ENCODE measurements around the gene RGL3. TPM values are rescaled to one million over a fixed set of nuclear protein-coding genes. Genes with fewer than 3 reads are reported as not detected.
A peak's percentile ranks its signal among the peaks of the same experiment; 100 is the strongest.

Gene RGL3
- total RNA-seq, 1 experiment from 2014 or later: 65.9 TPM

- H3K4ac ChIP-seq (ENCODE audit: low read depth, low read length): no peak overlapping the region
- H3K9ac ChIP-seq (ENCODE audit: extremely low read depth, insufficient read length, low read length): no peak overlapping the region
- H4K20me1 ChIP-seq (ENCODE audit: control insufficient read depth, insufficient read depth, insufficient read length): peaks cover 4% of the 10 kb centered on the region
- no peak overlapping the region for H4K8ac ChIP-seq (replicated peaks; ENCODE audit: insufficient read length, low read depth, low read length)
- Mint-ChIP-seq H3K9me3 (no peaks in the 10 kb centered on the region), H3K27me3 (ENCODE audit: low read depth) (peaks cover 2% of the 10 kb centered on the region; the same call in 1 of the 2 replicates), H3K36me3 (ENCODE audit: insufficient read depth in 1 of 3, low read depth in 3 of 3) (peaks cover 1 to 5% (median 3%) of the 10 kb centered on the region in 3 experiments; a peak in 5 of 7 replicates), H3K4me1 (peaks cover 9 to 23% of the 10 kb centered on the region in 2 experiments), H3K4me3 (peak overlapping the region; percentile 92 to 95), H3K27ac (no peak overlapping the region)
- H3K79me1 ChIP-seq (ENCODE audit: insufficient read depth, low read depth, low read length, poor library complexity, severe bottlenecking): no peaks in the 10 kb centered on the region
- TF ChIP-seq CTCF (conservative IDR thresholded peaks at IDR 0.05): no peak
- no peak overlapping the region for H2BK12ac ChIP-seq (ENCODE audit: insufficient read length, low read depth, low read length)
- no peak overlapping the region for H2BK5ac ChIP-seq (ENCODE audit: insufficient read length, low read length)
- DNase-seq: no peak
- H2AFZ ChIP-seq (ENCODE audit: low read length): no peak overlapping the region
- H3K9me3 ChIP-seq (ENCODE audit: control insufficient read depth, low read depth, low read length): no peaks in the 10 kb centered on the region
- H3K79me2 ChIP-seq (ENCODE audit: insufficient read depth, low read length): no peaks in the 10 kb centered on the region
- no peak overlapping the region for H3K18ac ChIP-seq (ENCODE audit: insufficient read length, low read depth, low read length)
- WGBS (ENCODE audit: extremely low coverage, insufficient read length, low lambda C conversion rate): no CpG with 5 or more reads among the region's 9 CpGs
- no peak overlapping the region for H3K14ac ChIP-seq (ENCODE audit: insufficient read depth, low read length)
- H3K4me1 ChIP-seq (ENCODE audit: insufficient read depth, low read length): no peaks in the 10 kb centered on the region
- no peak overlapping the region for H4K5ac ChIP-seq (ENCODE audit: insufficient read length, low read depth, low read length)
- H3K4me2 ChIP-seq (ENCODE audit: insufficient read depth, insufficient read length, low read length): peak overlapping the region; percentile 86
- peaks cover 18% of the 10 kb centered on the region for H3K23me2 ChIP-seq (ENCODE audit: insufficient read length, low read depth, low read length, poor library complexity, severe bottlenecking)
- H2BK20ac ChIP-seq (ENCODE audit: low read depth, low read length, poor library complexity, severe bottlenecking): no peak overlapping the region
- no peak overlapping the region for H3K56ac ChIP-seq (ENCODE audit: insufficient read length, low read depth, low read length)
- no peak overlapping the region for H3K23ac ChIP-seq (ENCODE audit: insufficient read length, low read depth, low read length)
- H3T11ph ChIP-seq (ENCODE audit: low read length): no peak overlapping the region
- H4K91ac ChIP-seq (ENCODE audit: insufficient read length, low read depth, low read length): no peak overlapping the region
- H3K27ac ChIP-seq (ENCODE audit: insufficient read length, low read depth, low read length): no peak overlapping the region
- no peak overlapping the region for H2AK5ac ChIP-seq (ENCODE audit: insufficient read length, low read length)
- no peak overlapping the region for H2BK15ac ChIP-seq (ENCODE audit: low read depth, low read length)
- H3K27me3 ChIP-seq (ENCODE audit: insufficient read depth, low read length): no peaks in the 10 kb centered on the region
- no peak overlapping the region for H2BK120ac ChIP-seq (ENCODE audit: low read depth, low read length, poor library complexity, severe bottlenecking)
These were observed 35.4 kb downstream of the RGL3 start for GRCh38 chr19:11383706-11384048.

All from H9 (cell line).